ENCODE data around the gene RPL39L.

Gene RPL39L

GRCh38 chr3:187093320-187093719, 46.0 kb downstream of the RPL39L start:
- H3K36me3 ChIP-seq (ENCODE audit: insufficient read depth, low read length): no peaks in the 10 kb centered on the region
- H3K9me3 ChIP-seq (ENCODE audit: insufficient read depth, low read depth, low read length): 0 out of 2 replicates have a peak, but pooled peaks cover 3% of the 10 kb centered on the region
- no peaks in the 10 kb centered on the region for H3K4me1 ChIP-seq (ENCODE audit: insufficient read depth, low read length)
- H3K27ac ChIP-seq (ENCODE audit: low read depth, low read length): no peak overlapping the region
- H3K4me3 ChIP-seq (ENCODE audit: low read length): no peak overlapping the region
- WGBS: no CpG with 5 or more reads among the region's 1 CpG
- no peak overlapping the region for H3K9ac ChIP-seq (ENCODE audit: low read depth, low read length)
- no peaks in the 10 kb centered on the region for H3K27me3 ChIP-seq (ENCODE audit: insufficient read depth, low read length)

- Histone ChIP-seq H3K4me3 (ENCODE audit: low read length) (no peak overlapping the region), H3K27ac (ENCODE audit: low read depth, low read length) (no peak overlapping the region), H3K9me3 (ENCODE audit: insufficient read depth, low read depth, low read length) (peaks cover 22% of the 10 kb centered on the region; the same call in 1 of the 2 replicates), H3K36me3 (ENCODE audit: insufficient read depth, low read length) (no peaks in the 10 kb centered on the region), H3K27me3 (ENCODE audit: insufficient read depth, low read length) (no peaks in the 10 kb centered on the region), H3K4me1 (ENCODE audit: insufficient read depth, low read length) (peaks cover 9% of the 10 kb centered on the region), H3K9ac (ENCODE audit: low read depth, low read length) (no peak overlapping the region)
- 88% methylated on average over 1 of the region's 1 CpG for WGBS
Observed at GRCh38 chr3:187088701-187089100, 50.6 kb downstream of the RPL39L start.

- Histone ChIP-seq H3K9me3 (ENCODE audit: insufficient read depth, low read depth, low read length) (peaks cover 22% of the 10 kb centered on the region; the same call in 1 of the 2 replicates), H3K36me3 (ENCODE audit: insufficient read depth, low read length) (no peaks in the 10 kb centered on the region), H3K9ac (ENCODE audit: low read depth, low read length) (no peak overlapping the region), H3K4me1 (ENCODE audit: insufficient read depth, low read length) (peaks cover 9% of the 10 kb centered on the region), H3K27ac (ENCODE audit: low read depth, low read length) (no peak overlapping the region), H3K4me3 (ENCODE audit: low read length) (no peak overlapping the region), H3K27me3 (ENCODE audit: insufficient read depth, low read length) (no peaks in the 10 kb centered on the region)
- 95% methylated on average over 3 of the region's 3 CpGs for WGBS
Observed at GRCh38 chr3:187086831-187087230, 52.5 kb downstream of the RPL39L start.

GRCh38 chr3:187085933-187086332, 53.4 kb downstream of the RPL39L start:
- 86% methylated on average over 1 of the region's 1 CpG for WGBS
- Histone ChIP-seq H3K36me3 (ENCODE audit: insufficient read depth, low read length) (no peaks in the 10 kb centered on the region), H3K27ac (ENCODE audit: low read depth, low read length) (no peak overlapping the region), H3K27me3 (ENCODE audit: insufficient read depth, low read length) (no peaks in the 10 kb centered on the region), H3K4me3 (ENCODE audit: low read length) (no peak overlapping the region), H3K9me3 (ENCODE audit: insufficient read depth, low read depth, low read length) (peaks cover 22% of the 10 kb centered on the region; the same call in 1 of the 2 replicates), H3K9ac (ENCODE audit: low read depth, low read length) (no peak overlapping the region), H3K4me1 (ENCODE audit: insufficient read depth, low read length) (peaks cover 9% of the 10 kb centered on the region)

- Histone ChIP-seq H3K9me3 (ENCODE audit: insufficient read depth, low read depth, low read length) (peaks cover 22% of the 10 kb centered on the region; the same call in 1 of the 2 replicates), H3K4me3 (ENCODE audit: low read length) (no peak overlapping the region), H3K36me3 (ENCODE audit: insufficient read depth, low read length) (no peaks in the 10 kb centered on the region), H3K27me3 (ENCODE audit: insufficient read depth, low read length) (no peaks in the 10 kb centered on the region), H3K9ac (ENCODE audit: low read depth, low read length) (no peak overlapping the region), H3K27ac (ENCODE audit: low read depth, low read length) (no peak overlapping the region), H3K4me1 (ENCODE audit: insufficient read depth, low read length) (peaks cover 13% of the 10 kb centered on the region)
- WGBS: 95% methylated on average over 5 of the region's 5 CpGs
Observed at GRCh38 chr3:187085021-187085666, 54.2 kb downstream of the RPL39L start.

GRCh38 chr3:187084580-187084979, 54.7 kb downstream of the RPL39L start:
- 91% methylated on average over 1 of the region's 2 CpGs for WGBS
- H3K27ac ChIP-seq (ENCODE audit: low read depth, low read length): no peak overlapping the region
- H3K9ac ChIP-seq (ENCODE audit: low read depth, low read length): no peak overlapping the region
- peaks cover 22% of the 10 kb centered on the region; the same call in 1 of the 2 replicates for H3K9me3 ChIP-seq (ENCODE audit: insufficient read depth, low read depth, low read length)
- H3K27me3 ChIP-seq (ENCODE audit: insufficient read depth, low read length): no peaks in the 10 kb centered on the region
- H3K4me1 ChIP-seq (ENCODE audit: insufficient read depth, low read length): peaks cover 17% of the 10 kb centered on the region
- H3K36me3 ChIP-seq (ENCODE audit: insufficient read depth, low read length): no peaks in the 10 kb centered on the region
- no peak overlapping the region for H3K4me3 ChIP-seq (ENCODE audit: low read length)

- H3K27ac ChIP-seq (ENCODE audit: low read depth, low read length): no peak overlapping the region
- peaks cover 22% of the 10 kb centered on the region; the same call in 1 of the 2 replicates for H3K9me3 ChIP-seq (ENCODE audit: insufficient read depth, low read depth, low read length)
- no peak overlapping the region for H3K9ac ChIP-seq (ENCODE audit: low read depth, low read length)
- 81% methylated on average over 4 of the region's 5 CpGs for WGBS
- peaks cover 20% of the 10 kb centered on the region for H3K4me1 ChIP-seq (ENCODE audit: insufficient read depth, low read length)
- H3K27me3 ChIP-seq (ENCODE audit: insufficient read depth, low read length): no peaks in the 10 kb centered on the region
- no peak overlapping the region for H3K4me3 ChIP-seq (ENCODE audit: low read length)
- H3K36me3 ChIP-seq (ENCODE audit: insufficient read depth, low read length): no peaks in the 10 kb centered on the region
Observed at GRCh38 chr3:187084126-187084525, 55.2 kb downstream of the RPL39L start.

GRCh38 chr3:187082758-187083375, 56.4 kb downstream of the RPL39L start:
- Histone ChIP-seq H3K27me3 (ENCODE audit: insufficient read depth, low read length) (no peaks in the 10 kb centered on the region), H3K9me3 (ENCODE audit: insufficient read depth, low read depth, low read length) (peaks cover 15% of the 10 kb centered on the region; the same call in 1 of the 2 replicates), H3K4me1 (ENCODE audit: insufficient read depth, low read length) (peaks cover 20% of the 10 kb centered on the region), H3K36me3 (ENCODE audit: insufficient read depth, low read length) (peaks cover 4% of the 10 kb centered on the region), H3K9ac (ENCODE audit: low read depth, low read length) (no peak overlapping the region), H3K4me3 (ENCODE audit: low read length) (no peak overlapping the region), H3K27ac (ENCODE audit: low read depth, low read length) (no peak overlapping the region)
- 92% methylated on average over 6 of the region's 6 CpGs for WGBS

GRCh38 chr3:187080799-187081450, 58.4 kb downstream of the RPL39L start:
- H3K36me3 ChIP-seq (ENCODE audit: insufficient read depth, low read length): peaks cover 23% of the 10 kb centered on the region
- no peak overlapping the region for H3K9ac ChIP-seq (ENCODE audit: low read depth, low read length)
- H3K4me3 ChIP-seq (ENCODE audit: low read length): no peak overlapping the region
- WGBS: 91% methylated on average over 13 of the region's 13 CpGs
- no peak overlapping the region for H3K27ac ChIP-seq (ENCODE audit: low read depth, low read length)
- H3K27me3 ChIP-seq (ENCODE audit: insufficient read depth, low read length): no peaks in the 10 kb centered on the region
- H3K9me3 ChIP-seq (ENCODE audit: insufficient read depth, low read depth, low read length): peaks cover 3% of the 10 kb centered on the region; the same call in 1 of the 2 replicates
- peaks cover 20% of the 10 kb centered on the region for H3K4me1 ChIP-seq (ENCODE audit: insufficient read depth, low read length)

GRCh38 chr3:187079090-187080022, 59.9 kb downstream of the RPL39L start:
- H3K27me3 ChIP-seq (ENCODE audit: insufficient read depth, low read length): no peaks in the 10 kb centered on the region
- no peak overlapping the region for H3K9ac ChIP-seq (ENCODE audit: low read depth, low read length)
- no peak overlapping the region for H3K4me3 ChIP-seq (ENCODE audit: low read length)
- WGBS: 89% methylated on average over 7 of the region's 8 CpGs
- no peaks in the 10 kb centered on the region for H3K9me3 ChIP-seq (ENCODE audit: insufficient read depth, low read depth, low read length)
- H3K36me3 ChIP-seq (ENCODE audit: insufficient read depth, low read length): peaks cover 38% of the 10 kb centered on the region
- peaks cover 15% of the 10 kb centered on the region for H3K4me1 ChIP-seq (ENCODE audit: insufficient read depth, low read length)
- peak overlapping the region; percentile 24; the same call in 1 of the 2 replicates for H3K27ac ChIP-seq (ENCODE audit: low read depth, low read length)

Measured in HUES64 (cell line).